Small intestine (tissue), 7 donors: Measurements from ENCODE around the gene PIEZO2. TPM values are rescaled to one million over a fixed set of nuclear protein-coding genes. Genes with fewer than 3 reads are reported as not detected.

Experiments used
- DNase-seq, 2 donors: peaks; one replicate each; pipeline versions ENCODE4 v3.0.0 to v3.0.0-alpha.2; 2013
- FAIRE-seq: peaks from 2 replicates; lab custom pipeline; 2012; peaks lifted over from hg19 to GRCh38; lab: Jason Lieb, UNC
- H3K27ac ChIP-seq, 3 donors: one replicate each; pipeline ENCODE4 v1.5.1; 2013; ENCODE audit warnings: low read length in 2 of 3, mild to moderate bottlenecking in 2 of 3, control low read depth in 1 of 3, inconsistent platforms in 1 of 3, low read depth in 1 of 3, moderate library complexity in 1 of 3
- H3K27me3 ChIP-seq, 3 donors: one replicate each; pipeline ENCODE4 v1.6.1; 2013; ENCODE audit warnings: low read length in 3 of 3, inconsistent platforms in 1 of 3; ENCODE audit not compliant: control insufficient read depth in 3 of 3, insufficient read depth in 3 of 3
- H3K36me3 ChIP-seq, 3 donors: one replicate each; pipeline ENCODE4 v1.6.1; 2013; ENCODE audit warnings: low read length in 3 of 3, inconsistent platforms in 1 of 3, low read depth in 1 of 3, mild to moderate bottlenecking in 1 of 3, moderate library complexity in 1 of 3; ENCODE audit not compliant: control insufficient read depth in 3 of 3, insufficient read depth in 2 of 3
- H3K4me1 ChIP-seq, 3 donors: one replicate each; pipeline ENCODE4 v1.6.1; 2013; ENCODE audit warnings: low read length in 2 of 3, inconsistent platforms in 1 of 3, low read depth in 1 of 3, mild to moderate bottlenecking in 1 of 3, moderate library complexity in 1 of 3; ENCODE audit not compliant: control insufficient read depth in 3 of 3, insufficient read depth in 2 of 3
- H3K4me3 ChIP-seq, 3 donors: one replicate each; pipeline ENCODE4 v1.5.1; 2013; ENCODE audit warnings: low read length in 3 of 3, control low read depth in 1 of 3, inconsistent platforms in 1 of 3, low read depth in 1 of 3, mild to moderate bottlenecking in 1 of 3, moderate library complexity in 1 of 3
- H3K9me3 ChIP-seq, 2 donors: one replicate each; pipeline ENCODE4 v1.6.1; 2013; ENCODE audit warnings: low read depth in 1 of 2, low read length in 1 of 2; ENCODE audit not compliant: control insufficient read depth in 2 of 2, insufficient read depth in 1 of 2
- WGBS, 3 donors: extraction: QIAGEN DNeasy Blood & Tissue Kit; methylation state at CpG; one replicate each; pipeline ENCODE4 v1.1.7; 2013; 5-methylcytosine and 5-hydroxymethylcytosine counted together
- polyA plus RNA-seq, 4 donors: library from polyadenylated mRNA; stranded (reverse) in 3 of 4; unstranded in 1 of 4; fragments of 200-250 nt in 3 of 4; fragments of 120-200 nt in 1 of 4; gene quantifications; one replicate each; pipeline versions ENCODE4 v1.2.1 to v1.2.3, GENCODE V29; 2013
- donor health status: healthy with polysubstance abuse.
- donor health status: control.
- donor health status: control.
- donor health status: Bipolar disorder and iron deficiency.
- donor health status: healthy.

The PIEZO2 gene
- polyA plus RNA-seq, 4 donors: 0.81 to 30.2 (median 1.8) TPM; not detected in 1

DNA sequence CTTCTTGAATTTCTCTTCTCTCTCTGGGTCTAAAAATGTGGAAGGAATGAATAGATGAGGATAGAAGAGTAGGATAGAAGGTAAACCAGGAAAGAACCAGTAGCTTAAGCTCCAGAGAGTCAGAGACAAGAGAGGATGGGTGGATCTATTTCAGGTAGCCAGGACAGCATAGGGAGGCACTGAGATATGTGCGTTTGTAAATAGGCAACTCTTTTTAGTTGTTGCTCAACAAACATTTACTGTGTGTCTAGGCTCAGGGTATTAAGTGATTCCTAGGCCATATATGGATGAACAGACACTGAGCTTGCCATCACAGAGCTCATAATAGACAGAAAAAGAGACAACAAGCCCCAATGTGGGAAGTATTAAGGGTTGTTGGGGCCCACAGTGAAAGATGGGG lies 463.1 kb downstream of the PIEZO2 start:
- H3K36me3 ChIP-seq: peaks cover 0 to 14% (median 0%) of the 10 kb centered on the region in 3 donors
- H3K4me3 ChIP-seq: no peak overlapping the region
- H3K27ac ChIP-seq: no peak overlapping the region
- H3K27me3 ChIP-seq: no peaks in the 10 kb centered on the region
- DNase-seq: no peak
- 0 to 28% (median 9%) methylated on average over 1 of the region's 1 CpG for WGBS, 3 donors
- no peaks in the 10 kb centered on the region for H3K4me1 ChIP-seq
- FAIRE-seq: no peak
- no peaks in the 10 kb centered on the region for H3K9me3 ChIP-seq

DNA sequence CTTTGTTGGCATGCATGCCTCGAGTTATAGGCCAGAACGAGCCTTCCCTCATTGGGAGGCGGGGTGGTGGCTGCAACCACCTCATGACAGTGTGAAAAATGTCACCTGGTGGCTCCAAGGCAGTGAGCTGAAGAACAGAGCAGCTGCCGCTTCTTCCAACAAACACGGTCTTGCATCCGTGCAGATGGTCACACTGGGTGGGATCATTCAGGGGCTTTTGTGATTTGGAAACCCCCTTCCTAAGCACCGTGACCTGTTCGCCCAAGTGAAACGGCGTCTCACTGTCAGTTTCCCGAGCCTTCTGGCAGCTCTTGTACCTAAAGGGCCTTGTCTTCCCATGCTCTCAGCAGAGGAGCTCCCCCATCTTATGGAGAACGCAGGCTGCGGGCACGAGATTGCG lies 463.9 kb downstream of the PIEZO2 start:
- H3K4me3 ChIP-seq: no peak overlapping the region
- H3K4me1 ChIP-seq: no peaks in the 10 kb centered on the region
- DNase-seq (no peak), FAIRE-seq (no peak)
- WGBS, 3 donors: 59 to 78% (median 74%) methylated on average over 15 of the region's 15 CpGs
- no peaks in the 10 kb centered on the region for H3K27me3 ChIP-seq
- H3K36me3 ChIP-seq: peaks cover 0 to 14% (median 0%) of the 10 kb centered on the region in 3 donors
- H3K27ac ChIP-seq: no peak overlapping the region
- no peaks in the 10 kb centered on the region for H3K9me3 ChIP-seq

DNA sequence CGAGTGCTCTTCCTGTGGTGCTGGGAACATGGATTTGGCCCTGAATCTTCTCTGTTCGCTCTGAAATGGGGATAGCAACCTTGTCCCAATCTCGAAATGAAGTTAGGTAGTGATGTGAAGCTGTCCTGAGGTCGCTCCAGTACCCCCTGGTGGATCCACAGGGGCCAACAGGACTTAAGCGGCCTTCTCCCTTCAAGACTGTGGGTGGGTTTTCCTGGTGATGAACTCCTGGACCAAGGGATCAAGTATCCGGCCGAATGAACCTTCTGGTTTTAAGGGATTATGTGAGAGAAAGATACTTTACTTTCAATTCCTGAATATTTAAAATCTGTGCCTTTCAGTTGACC lies 467.0 kb downstream of the PIEZO2 start:
- 76 to 92% (median 80%) methylated on average over 7 of the region's 7 CpGs for WGBS, 3 donors
- Histone ChIP-seq H3K9me3 (no peaks in the 10 kb centered on the region), H3K4me1 (no peaks in the 10 kb centered on the region), H3K27ac (no peak overlapping the region), H3K27me3 (no peaks in the 10 kb centered on the region), H3K36me3 (peaks cover 0 to 4% (median 0%) of the 10 kb centered on the region in 3 donors), H3K4me3 (no peak overlapping the region)
- no peak for DNase-seq
- FAIRE-seq: no peak

DNA sequence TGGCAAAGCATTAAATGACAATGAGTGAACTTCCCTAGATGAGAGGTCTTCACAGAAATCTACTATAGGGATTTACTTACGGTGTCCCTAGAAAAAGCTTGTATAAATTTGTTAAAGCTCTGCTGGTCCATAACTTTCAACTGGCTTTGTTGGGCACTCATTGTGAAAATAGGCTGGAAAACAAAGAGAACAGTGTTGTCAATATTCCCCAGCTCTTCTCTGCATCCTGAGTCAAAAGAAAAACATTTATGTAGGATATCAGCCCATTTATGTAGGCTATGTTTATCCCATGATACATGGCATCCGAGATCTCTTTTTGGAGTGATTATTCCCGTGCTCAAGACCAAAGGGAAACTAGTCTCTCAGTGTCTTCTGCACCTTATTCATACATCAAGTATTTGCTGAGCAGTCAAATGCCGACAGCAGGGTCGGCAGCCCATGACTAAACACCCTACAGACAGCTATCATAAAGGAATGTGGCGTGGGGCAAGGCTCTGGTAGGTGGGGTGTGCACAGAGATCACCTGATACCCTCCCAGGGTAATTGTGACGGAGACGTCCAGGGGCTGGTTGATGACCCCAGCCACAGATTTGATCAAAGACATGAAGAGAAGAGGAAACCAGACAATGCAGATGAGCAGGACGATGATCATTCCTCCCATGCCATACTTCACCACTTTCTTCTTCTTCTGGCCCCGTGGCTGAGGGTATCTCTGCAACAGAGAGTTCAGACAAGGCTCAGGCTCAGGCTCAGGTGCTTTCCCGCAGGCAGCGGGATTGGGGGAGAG lies 467.6 kb downstream of the PIEZO2 start:
- Histone ChIP-seq H3K27ac (no peak overlapping the region), H3K9me3 (no peaks in the 10 kb centered on the region), H3K36me3 (peaks cover 0 to 8% (median 0%) of the 10 kb centered on the region in 3 donors), H3K4me3 (no peak overlapping the region), H3K27me3 (no peaks in the 10 kb centered on the region), H3K4me1 (no peaks in the 10 kb centered on the region)
- no peak for DNase-seq
- 67 to 87% (median 81%) methylated on average over 12 of the region's 12 CpGs for WGBS, 3 donors
- FAIRE-seq: no peak

- Histone ChIP-seq H3K4me3 (no peak overlapping the region), H3K27me3 (no peaks in the 10 kb centered on the region), H3K36me3 (peaks cover 0 to 6% (median 0%) of the 10 kb centered on the region in 3 donors), H3K4me1 (no peaks in the 10 kb centered on the region), H3K27ac (no peak overlapping the region), H3K9me3 (no peaks in the 10 kb centered on the region)
- DNase-seq (no peak), FAIRE-seq (no peak)
Measured at GRCh38 chr18:10680271-10680596, 469.1 kb downstream of the PIEZO2 start.

GRCh38 chr18:10679557-10680270 lies 469.7 kb downstream of the PIEZO2 start:
- Histone ChIP-seq H3K27me3 (no peaks in the 10 kb centered on the region), H3K27ac (no peak overlapping the region), H3K4me3 (no peak overlapping the region), H3K36me3 (peaks cover 0 to 6% (median 0%) of the 10 kb centered on the region in 3 donors), H3K9me3 (no peaks in the 10 kb centered on the region), H3K4me1 (no peaks in the 10 kb centered on the region)
- no peak for FAIRE-seq
- DNase-seq: no peak
- 54 to 76% (median 56%) methylated on average over 3 of the region's 3 CpGs for WGBS, 3 donors

DNA sequence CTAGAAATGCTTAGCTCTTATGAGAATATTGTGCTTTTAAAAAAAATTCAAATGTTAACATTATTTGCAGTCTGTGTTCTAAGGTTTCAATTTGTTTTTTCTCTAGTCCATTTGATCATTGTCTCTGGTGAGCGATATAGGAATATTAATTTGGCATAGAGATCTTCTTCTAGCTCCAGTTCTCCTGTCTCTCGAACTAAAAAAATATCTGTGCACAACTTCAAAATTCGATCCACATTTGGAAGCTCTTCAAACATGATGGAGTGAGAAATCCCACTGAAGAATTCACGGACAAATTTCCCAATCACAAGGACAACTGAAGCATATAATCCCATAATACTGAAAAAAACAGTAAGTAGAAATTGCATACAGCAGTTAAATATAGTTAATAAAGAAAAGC lies 477.9 kb downstream of the PIEZO2 start:
- H3K27ac ChIP-seq: no peak overlapping the region
- DNase-seq (no peak), FAIRE-seq (no peak)
- H3K36me3 ChIP-seq: no peaks in the 10 kb centered on the region
- 77 to 86% (median 79%) methylated on average over 4 of the region's 4 CpGs for WGBS, 3 donors
- no peaks in the 10 kb centered on the region for H3K9me3 ChIP-seq
- H3K27me3 ChIP-seq: no peaks in the 10 kb centered on the region
- H3K4me3 ChIP-seq: no peak overlapping the region
- H3K4me1 ChIP-seq: no peaks in the 10 kb centered on the region

DNA sequence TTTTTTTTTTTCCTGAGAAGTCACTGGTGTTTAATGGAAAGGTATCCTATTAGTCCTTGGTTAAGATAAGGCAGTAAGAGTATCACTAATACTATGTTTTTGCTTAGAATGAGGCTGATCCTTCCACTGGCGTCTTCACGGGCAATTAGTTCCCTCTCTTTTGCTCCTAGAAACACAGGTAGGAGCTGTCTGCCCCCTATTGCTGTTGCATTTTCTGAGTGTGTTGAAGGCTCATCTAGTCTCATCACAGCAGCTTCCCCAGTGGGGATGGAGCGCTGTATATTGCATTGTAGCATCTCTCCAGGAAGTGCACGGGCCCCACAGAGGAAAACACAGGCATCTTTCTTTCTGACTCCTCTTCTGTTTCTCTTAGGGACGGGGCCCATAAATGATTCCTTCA lies 478.5 kb downstream of the PIEZO2 start:
- no peaks in the 10 kb centered on the region for H3K36me3 ChIP-seq
- H3K4me3 ChIP-seq: no peak overlapping the region
- no peaks in the 10 kb centered on the region for H3K4me1 ChIP-seq
- no peaks in the 10 kb centered on the region for H3K9me3 ChIP-seq
- FAIRE-seq (no peak), DNase-seq (no peak)
- H3K27me3 ChIP-seq: no peaks in the 10 kb centered on the region
- H3K27ac ChIP-seq: no peak overlapping the region
- 75 to 85% (median 81%) methylated on average over 5 of the region's 5 CpGs for WGBS, 3 donors
